ENCODE data around the gene MAG.
A peak's percentile ranks its signal among the peaks of the same experiment; 100 is the strongest.

MAG gene

GRCh38 chr19:35318679-35319448 is 26.9 kb downstream of the MAG start:
- DNase-seq (ENCODE audit: low read depth) = peak; percentile 68

GRCh38 chr19:35320065-35320713 is 28.2 kb downstream of the MAG start:
- no peak for DNase-seq (ENCODE audit: low read depth)

- DNase-seq (ENCODE audit: low read depth) = no peak
Measured at GRCh38 chr19:35321291-35321690, 29.3 kb downstream of the MAG start.

- DNase-seq (ENCODE audit: low read depth) = no peak
Measured at GRCh38 chr19:35322014-35322413, 30.1 kb downstream of the MAG start.

GRCh38 chr19:35327642-35328041 is 35.7 kb downstream of the MAG start:
- DNase-seq (ENCODE audit: low read depth) = no peak

GRCh38 chr19:35328851-35329285 is 36.9 kb downstream of the MAG start, which contains the start of gene CD22:
CD22 (plus strand) TSS chr19:35329187; CDS start chr19:35332041, 2,854 bp downstream.
- DNase-seq (ENCODE audit: low read depth) = no peak

GRCh38 chr19:35329323-35329722 is 37.4 kb downstream of the MAG start:
- no peak for DNase-seq (ENCODE audit: low read depth)

- no peak for DNase-seq (ENCODE audit: low read depth)
Measured at GRCh38 chr19:35330475-35330874, 38.5 kb downstream of the MAG start.

- DNase-seq (ENCODE audit: low read depth) = no peak
Measured at GRCh38 chr19:35331551-35332214, 39.7 kb downstream of the MAG start.

GRCh38 chr19:35332817-35333216 is 40.9 kb downstream of the MAG start:
- DNase-seq (ENCODE audit: low read depth) = no peak

GRCh38 chr19:35334144-35334753 is 42.3 kb downstream of the MAG start:
- DNase-seq (ENCODE audit: low read depth) = no peak

GRCh38 chr19:35336166-35336955 is 44.4 kb downstream of the MAG start:
- DNase-seq (ENCODE audit: low read depth) = no peak

- DNase-seq (ENCODE audit: low read depth) = no peak
Measured at GRCh38 chr19:35337097-35337983, 45.4 kb downstream of the MAG start.

GRCh38 chr19:35337984-35338296 is 46.0 kb downstream of the MAG start:
- no peak for DNase-seq (ENCODE audit: low read depth)

GRCh38 chr19:35340431-35340830 is 48.5 kb downstream of the MAG start:
- DNase-seq (ENCODE audit: low read depth) = no peak

- no peak for DNase-seq (ENCODE audit: low read depth)
Measured at GRCh38 chr19:35341006-35341405, 49.0 kb downstream of the MAG start.

GRCh38 chr19:35341565-35342225 is 49.7 kb downstream of the MAG start:
- no peak for DNase-seq (ENCODE audit: low read depth)

GRCh38 chr19:35342430-35342829 is 50.5 kb downstream of the MAG start:
- DNase-seq (ENCODE audit: low read depth) = no peak

- DNase-seq (ENCODE audit: low read depth) = no peak
Measured at GRCh38 chr19:35344511-35345031, 52.6 kb downstream of the MAG start.

- DNase-seq (ENCODE audit: low read depth) = no peak
Measured at GRCh38 chr19:35345671-35346111, 53.7 kb downstream of the MAG start.
